Measurements from ENCODE around the gene SLC26A3.

Gene SLC26A3

GRCh38 chr7:107779647-107780099 is 23.4 kb downstream of the SLC26A3 start:
- Histone ChIP-seq H2AK5ac (ENCODE audit: low read length) (no peak overlapping the region), H3K36me3 (ENCODE audit: control insufficient read depth in 1 of 2, insufficient read depth in 2 of 2, low read length in 2 of 2) (no peaks in the 10 kb centered on the region), H4K12ac (ENCODE audit: low read depth, low read length) (no peak overlapping the region), H3K27ac (ENCODE audit: low read depth, low read length) (no peak overlapping the region), H3K4me1 (ENCODE audit: control insufficient read depth in 1 of 2, insufficient read depth in 2 of 2, low read length in 2 of 2) (no peaks in the 10 kb centered on the region), H4K8ac (ENCODE audit: low read depth, low read length) (no peak overlapping the region), H3K14ac (ENCODE audit: low read length) (no peak overlapping the region), H3K9me3 (ENCODE audit: insufficient read depth, low read depth, low read length) (no peaks in the 10 kb centered on the region), H3K9ac (ENCODE audit: low read length) (no peak overlapping the region), H2AFZ (ENCODE audit: insufficient read depth, low read length, poor library complexity) (no peak overlapping the region), H3K79me2 (ENCODE audit: control insufficient read depth, insufficient read depth, low read length, poor library complexity) (no peaks in the 10 kb centered on the region), H2BK5ac (ENCODE audit: low read depth, low read length, poor library complexity) (no peak overlapping the region), H2BK120ac (ENCODE audit: insufficient read depth, low read length, poor library complexity) (no peak overlapping the region), H3K18ac (ENCODE audit: low read length) (no peak overlapping the region), H3K4ac (ENCODE audit: low read depth, low read length) (no peak overlapping the region), H3K4me3 (ENCODE audit: low read depth, low read length) (no peak overlapping the region), H3K79me1 (ENCODE audit: low read length) (no peaks in the 10 kb centered on the region), H3K4me2 (ENCODE audit: low read length) (no peak overlapping the region), H2BK12ac (ENCODE audit: low read length) (no peak overlapping the region), H3K27me3 (ENCODE audit: insufficient read depth, low read length) (no peaks in the 10 kb centered on the region), H3K23ac (ENCODE audit: low read length) (no peak overlapping the region), H4K91ac (ENCODE audit: low read depth, low read length) (no peak overlapping the region)
- no peak for DNase-seq
- no CpG with 5 or more reads among the region's 6 CpGs for WGBS (ENCODE audit: extremely low coverage, insufficient coverage, insufficient read length)

GRCh38 chr7:107778283-107778682 is 24.7 kb downstream of the SLC26A3 start:
- Histone ChIP-seq H3K4me2 (ENCODE audit: low read length) (no peak overlapping the region), H3K36me3 (ENCODE audit: control insufficient read depth in 1 of 2, insufficient read depth in 2 of 2, low read length in 2 of 2) (no peaks in the 10 kb centered on the region), H3K27ac (ENCODE audit: low read depth, low read length) (no peak overlapping the region), H2BK120ac (ENCODE audit: insufficient read depth, low read length, poor library complexity) (no peak overlapping the region), H3K4me1 (ENCODE audit: control insufficient read depth in 1 of 2, insufficient read depth in 2 of 2, low read length in 2 of 2) (no peaks in the 10 kb centered on the region), H4K12ac (ENCODE audit: low read depth, low read length) (no peak overlapping the region), H3K79me2 (ENCODE audit: control insufficient read depth, insufficient read depth, low read length, poor library complexity) (no peaks in the 10 kb centered on the region), H4K8ac (ENCODE audit: low read depth, low read length) (no peak overlapping the region), H2BK5ac (ENCODE audit: low read depth, low read length, poor library complexity) (no peak overlapping the region), H3K79me1 (ENCODE audit: low read length) (no peaks in the 10 kb centered on the region), H3K9me3 (ENCODE audit: insufficient read depth, low read depth, low read length) (peaks cover 2% of the 10 kb centered on the region), H2AK5ac (ENCODE audit: low read length) (no peak overlapping the region), H4K91ac (ENCODE audit: low read depth, low read length) (no peak overlapping the region), H3K23ac (ENCODE audit: low read length) (no peak overlapping the region), H3K4me3 (ENCODE audit: low read depth, low read length) (no peak overlapping the region), H3K4ac (ENCODE audit: low read depth, low read length) (no peak overlapping the region), H3K14ac (ENCODE audit: low read length) (no peak overlapping the region), H3K9ac (ENCODE audit: low read length) (no peak overlapping the region), H3K27me3 (ENCODE audit: insufficient read depth, low read length) (no peaks in the 10 kb centered on the region), H2BK12ac (ENCODE audit: low read length) (no peak overlapping the region), H2AFZ (ENCODE audit: insufficient read depth, low read length, poor library complexity) (no peak overlapping the region), H3K18ac (ENCODE audit: low read length) (no peak overlapping the region)
- DNase-seq, result no peak
- no CpG with 5 or more reads among the region's 4 CpGs for WGBS (ENCODE audit: extremely low coverage, insufficient coverage, insufficient read length)

GRCh38 chr7:107777702-107778101 is 25.3 kb downstream of the SLC26A3 start:
- no CpG with 5 or more reads among the region's 3 CpGs for WGBS (ENCODE audit: extremely low coverage, insufficient coverage, insufficient read length)
- H3K23ac ChIP-seq (ENCODE audit: low read length), result no peak overlapping the region
- no peak overlapping the region for H3K27ac ChIP-seq (ENCODE audit: low read depth, low read length)

GRCh38 chr7:107773027-107773426 is 30.0 kb downstream of the SLC26A3 start:
- Histone ChIP-seq H2AK5ac (ENCODE audit: low read length) (no peak overlapping the region), H2BK120ac (ENCODE audit: insufficient read depth, low read length, poor library complexity) (no peak overlapping the region), H4K91ac (ENCODE audit: low read depth, low read length) (no peak overlapping the region), H3K14ac (ENCODE audit: low read length) (no peak overlapping the region), H3K23ac (ENCODE audit: low read length) (no peak overlapping the region), H3K27me3 (ENCODE audit: insufficient read depth, low read length) (no peaks in the 10 kb centered on the region), H3K4me2 (ENCODE audit: low read length) (no peak overlapping the region), H3K9ac (ENCODE audit: low read length) (no peak overlapping the region), H3K79me2 (ENCODE audit: control insufficient read depth, insufficient read depth, low read length, poor library complexity) (no peaks in the 10 kb centered on the region), H4K8ac (ENCODE audit: low read depth, low read length) (no peak overlapping the region), H4K12ac (ENCODE audit: low read depth, low read length) (no peak overlapping the region), H3K18ac (ENCODE audit: low read length) (no peak overlapping the region), H2BK12ac (ENCODE audit: low read length) (no peak overlapping the region), H2BK5ac (ENCODE audit: low read depth, low read length, poor library complexity) (no peak overlapping the region), H3K4ac (ENCODE audit: low read depth, low read length) (no peak overlapping the region), H3K4me3 (ENCODE audit: low read depth, low read length) (no peak overlapping the region), H3K4me1 (ENCODE audit: control insufficient read depth in 1 of 2, insufficient read depth in 2 of 2, low read length in 2 of 2) (no peaks in the 10 kb centered on the region), H3K79me1 (ENCODE audit: low read length) (no peaks in the 10 kb centered on the region), H3K9me3 (ENCODE audit: insufficient read depth, low read depth, low read length) (peaks cover 2% of the 10 kb centered on the region), H3K36me3 (ENCODE audit: control insufficient read depth in 1 of 2, insufficient read depth in 2 of 2, low read length in 2 of 2) (no peaks in the 10 kb centered on the region), H3K27ac (ENCODE audit: low read depth, low read length) (no peak overlapping the region), H2AFZ (ENCODE audit: insufficient read depth, low read length, poor library complexity) (no peak overlapping the region)
- WGBS (ENCODE audit: extremely low coverage, insufficient coverage, insufficient read length), result no CpG with 5 or more reads among the region's 2 CpGs
- DNase-seq, result no peak

More at GRCh38 chr7:107777702-107778101, 25.3 kb downstream of the SLC26A3 start:
- no peaks in the 10 kb centered on the region for H3K27me3 ChIP-seq (ENCODE audit: insufficient read depth, low read length)
- H3K4me1 ChIP-seq (ENCODE audit: control insufficient read depth in 1 of 2, insufficient read depth in 2 of 2, low read length in 2 of 2), result no peaks in the 10 kb centered on the region
- no peak overlapping the region for H3K4me3 ChIP-seq (ENCODE audit: low read depth, low read length)
- no peak overlapping the region for H3K9ac ChIP-seq (ENCODE audit: low read length)
- H3K14ac ChIP-seq (ENCODE audit: low read length), result no peak overlapping the region
- H4K12ac ChIP-seq (ENCODE audit: low read depth, low read length), result no peak overlapping the region
- no peak overlapping the region for H4K8ac ChIP-seq (ENCODE audit: low read depth, low read length)
- no peak overlapping the region for H2BK120ac ChIP-seq (ENCODE audit: insufficient read depth, low read length, poor library complexity)
- H3K18ac ChIP-seq (ENCODE audit: low read length), result no peak overlapping the region
- no peak overlapping the region for H3K4me2 ChIP-seq (ENCODE audit: low read length)
- no peaks in the 10 kb centered on the region for H3K79me2 ChIP-seq (ENCODE audit: control insufficient read depth, insufficient read depth, low read length, poor library complexity)
- no peak overlapping the region for H2AFZ ChIP-seq (ENCODE audit: insufficient read depth, low read length, poor library complexity)
- H2BK5ac ChIP-seq (ENCODE audit: low read depth, low read length, poor library complexity), result no peak overlapping the region
- H4K91ac ChIP-seq (ENCODE audit: low read depth, low read length), result no peak overlapping the region
- H2AK5ac ChIP-seq (ENCODE audit: low read length), result no peak overlapping the region
- no peak overlapping the region for H2BK12ac ChIP-seq (ENCODE audit: low read length)
- H3K79me1 ChIP-seq (ENCODE audit: low read length), result no peaks in the 10 kb centered on the region
- H3K4ac ChIP-seq (ENCODE audit: low read depth, low read length), result no peak overlapping the region
- DNase-seq, result no peak
- peaks cover 2% of the 10 kb centered on the region for H3K9me3 ChIP-seq (ENCODE audit: insufficient read depth, low read depth, low read length)
- H3K36me3 ChIP-seq (ENCODE audit: control insufficient read depth in 1 of 2, insufficient read depth in 2 of 2, low read length in 2 of 2), result no peaks in the 10 kb centered on the region
